NT2/D1 (cell line): ENCODE measurements around the gene MYOF.

Source experiments
- SUZ12 ChIP-seq: IDR thresholded peaks from 2 replicates; pipeline ENCODE4 v1.6.1; 2011; ENCODE audit not compliant: insufficient read length, insufficient read depth; ENCODE audit errors: extremely low read depth
- YY1 ChIP-seq: IDR thresholded peaks from 2 replicates; pipeline ENCODE4 v1.6.1; 2011; ENCODE audit not compliant: insufficient read length, insufficient read depth

- TF ChIP-seq YY1 (no peak), SUZ12 (no peak)
Observed at GRCh38 chr10:93447019-93447418, 35.1 kb downstream of the MYOF start.
